Lower leg skin (tissue), 3 donors: ENCODE results near the gene DIAPH1.

Experiments used
- CTCF ChIP-seq, 3 donors: fragments of 450-650 bp; IDR thresholded peaks; one replicate each; pipeline ENCODE4 v1.5.1; 2016; ENCODE audit warnings: antibody characterized with exemption in 3 of 3, mild to moderate bottlenecking in 3 of 3, moderate library complexity in 2 of 3
- POLR2A ChIP-seq, 2 donors: fragments of 450-650 bp; IDR thresholded peaks; one replicate each; pipeline ENCODE4 v1.6.1; 2016 to 2017; ENCODE audit warnings: antibody characterized with exemption in 2 of 2, mild to moderate bottlenecking in 1 of 2, moderate library complexity in 1 of 2

- no peak for TF ChIP-seq CTCF (IDR thresholded peaks at IDR 0.05)
- no peak for TF ChIP-seq POLR2A (IDR thresholded peaks at IDR 0.05)
These were observed 100.2 kb downstream of the DIAPH1 start for GRCh38 chr5:141518618-141519015.
